HG02973 (cell line): ENCODE measurements around the gene TCF20.

Experiments
- ATAC-seq: cut with Tn5 transposase; IDR thresholded peaks from one replicate; pipeline ENCODE4 v1.9.1; 2021; ENCODE audit warnings: moderate library complexity; ENCODE audit not compliant: unreplicated experiment

The TCF20 gene

DNA sequence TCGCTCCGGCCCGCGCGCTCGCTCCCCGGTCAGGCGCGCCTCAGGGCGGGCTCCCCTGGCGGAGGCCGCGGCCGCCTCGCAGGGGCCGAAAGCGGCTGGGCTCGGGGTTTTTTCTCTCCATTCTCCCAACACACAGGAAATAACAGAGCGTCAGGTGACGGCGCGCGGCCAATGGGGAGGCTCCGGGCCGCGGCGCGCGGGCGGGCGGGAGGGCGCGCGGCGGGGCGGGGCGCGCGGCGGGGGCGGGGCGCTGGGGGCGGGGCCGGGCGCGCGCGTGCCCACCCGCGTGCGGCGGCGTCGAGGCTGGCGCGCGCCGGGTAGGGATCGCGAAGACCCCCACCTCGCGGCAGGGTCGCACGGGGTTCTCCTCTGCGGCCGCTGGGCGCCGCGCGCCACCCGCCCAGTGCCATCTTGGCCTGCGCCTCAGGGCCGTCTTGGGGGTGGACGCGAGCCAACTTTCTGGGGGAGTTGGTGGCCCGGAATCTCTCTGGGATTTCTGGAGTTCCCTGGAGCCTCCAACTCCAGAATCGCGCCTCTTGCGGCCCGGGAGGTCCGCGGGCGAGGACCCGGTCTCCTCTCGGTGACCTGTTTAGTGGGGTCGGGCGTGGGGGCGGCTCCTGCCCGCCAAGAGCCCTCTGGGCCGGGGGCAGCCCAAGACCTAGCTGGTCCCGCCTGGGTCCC lies at the start of gene TCF20:
TCF20 (minus strand) TSS at position 144 of the 681 bp plus-strand sequence. CDS start 55,348 bp downstream, outside the sequence.
- peak; percentile 51 for ATAC-seq

DNA sequence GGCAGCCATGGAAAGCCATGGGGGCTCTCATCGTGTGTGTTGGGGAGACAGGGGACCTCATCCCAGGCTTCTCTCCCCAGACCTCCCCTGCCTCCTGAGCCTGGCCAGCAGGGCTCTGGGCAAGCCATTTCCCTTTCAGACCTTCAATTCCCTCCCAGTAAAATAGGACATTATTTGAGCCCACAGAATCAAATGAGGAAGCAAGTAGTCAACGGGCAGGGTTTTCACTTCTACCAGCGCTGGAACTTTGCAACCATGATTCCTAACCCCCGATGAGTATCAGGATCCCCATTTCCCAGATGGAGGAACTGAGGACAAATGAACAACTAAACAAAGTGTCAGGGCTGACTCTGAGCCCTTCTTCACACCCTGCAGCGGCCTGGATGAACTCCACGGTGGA lies 48.9 kb upstream of the TCF20 start:
- no peak for ATAC-seq

DNA sequence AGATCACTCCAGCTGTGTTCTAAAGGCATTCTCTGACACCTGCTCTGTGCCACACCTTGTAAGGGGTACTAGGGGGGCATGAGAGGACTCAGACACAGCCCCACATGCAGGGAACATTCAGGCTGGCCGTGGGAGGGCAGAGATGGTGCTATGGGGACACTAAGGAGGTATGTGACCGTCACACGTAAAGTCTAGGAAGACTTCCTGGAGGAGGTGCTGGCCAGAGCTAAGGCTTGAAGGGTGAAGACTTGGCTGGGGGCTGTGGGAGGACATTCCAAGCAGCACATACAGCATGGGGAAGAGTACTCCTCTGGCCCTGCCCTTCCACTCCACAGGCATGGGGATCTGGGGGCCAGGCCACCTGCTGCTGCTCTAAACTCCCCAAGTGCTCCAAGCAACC lies 48.5 kb upstream of the TCF20 start:
- ATAC-seq = no peak

DNA sequence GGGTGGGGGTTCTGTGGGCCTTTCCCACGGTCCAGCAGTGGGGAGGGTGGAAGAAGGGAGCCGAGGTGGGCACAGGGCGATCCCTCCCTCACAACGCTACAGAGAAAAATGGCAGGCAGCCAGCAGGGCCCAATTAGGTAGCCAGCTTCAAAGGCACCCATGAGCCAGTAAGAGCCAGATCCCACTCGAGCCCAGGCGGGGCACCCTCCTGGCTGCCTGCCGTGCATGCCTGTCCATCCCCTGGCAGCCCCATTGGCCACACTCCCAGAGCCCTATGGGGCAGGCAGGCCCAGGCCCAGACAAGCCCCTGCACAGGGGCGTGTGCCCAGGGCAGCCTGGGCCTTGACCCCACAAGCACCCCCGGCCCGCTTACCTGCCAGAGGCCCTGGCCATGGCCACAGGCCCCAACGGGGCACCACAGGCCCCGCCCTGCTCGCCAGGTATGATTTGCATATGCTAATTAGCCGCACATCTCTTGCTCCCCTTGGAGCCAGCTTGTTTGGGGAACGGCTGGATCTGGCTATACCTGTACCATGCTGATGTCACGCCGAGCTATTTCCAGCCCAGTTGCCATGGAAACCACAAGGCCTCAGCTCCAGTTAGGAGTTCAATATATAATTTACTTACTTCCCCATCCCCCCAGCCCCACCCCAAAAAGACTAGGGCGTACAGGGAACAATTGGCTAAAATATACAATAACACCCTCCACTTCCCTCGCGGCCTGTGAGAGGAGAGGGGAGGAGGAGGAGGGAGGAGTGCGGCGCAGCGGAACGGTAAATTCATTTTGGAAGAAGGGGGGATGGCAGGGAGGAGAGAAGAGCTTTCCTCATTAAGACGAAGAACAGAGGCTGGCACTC lies 47.5 kb upstream of the TCF20 start:
- no peak for ATAC-seq

DNA sequence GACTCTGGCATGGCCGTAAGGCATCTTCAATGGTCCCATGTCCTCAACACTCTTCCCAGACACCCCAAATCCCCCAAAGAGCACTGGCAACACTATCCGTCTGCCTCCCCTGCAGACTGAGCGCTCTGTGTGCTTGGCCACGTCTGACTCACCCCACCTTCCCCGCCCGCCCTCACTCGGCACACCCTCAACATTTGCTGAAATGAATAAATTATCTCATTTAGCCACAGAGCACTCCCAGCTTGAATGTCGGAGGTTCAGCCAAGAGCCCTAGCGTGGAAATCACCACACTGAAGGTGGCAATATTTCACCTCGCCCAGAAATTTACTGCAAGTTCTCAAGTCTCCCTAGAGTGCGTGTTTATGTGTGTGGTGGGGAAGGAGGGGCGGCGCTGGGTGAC lies 46.6 kb upstream of the TCF20 start:
- ATAC-seq = no peak

DNA sequence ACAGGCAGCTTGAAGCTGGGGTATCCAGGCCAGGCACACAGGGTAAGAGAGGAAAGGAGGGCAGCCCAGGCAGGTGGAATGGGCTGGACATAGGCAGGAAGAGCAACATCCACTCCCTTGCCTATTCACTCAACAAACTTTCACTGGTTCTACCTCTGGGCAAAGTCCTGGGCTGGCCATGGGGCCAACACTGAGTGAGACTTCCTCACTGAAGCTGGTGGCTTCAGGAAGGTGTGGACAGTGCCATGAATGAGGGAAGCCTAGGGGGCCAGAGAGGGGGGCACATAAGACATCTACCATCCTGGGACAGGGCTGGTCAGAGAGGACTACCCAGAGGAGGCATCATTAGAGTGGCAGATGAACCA lies 44.9 kb upstream of the TCF20 start:
- ATAC-seq = no peak

DNA sequence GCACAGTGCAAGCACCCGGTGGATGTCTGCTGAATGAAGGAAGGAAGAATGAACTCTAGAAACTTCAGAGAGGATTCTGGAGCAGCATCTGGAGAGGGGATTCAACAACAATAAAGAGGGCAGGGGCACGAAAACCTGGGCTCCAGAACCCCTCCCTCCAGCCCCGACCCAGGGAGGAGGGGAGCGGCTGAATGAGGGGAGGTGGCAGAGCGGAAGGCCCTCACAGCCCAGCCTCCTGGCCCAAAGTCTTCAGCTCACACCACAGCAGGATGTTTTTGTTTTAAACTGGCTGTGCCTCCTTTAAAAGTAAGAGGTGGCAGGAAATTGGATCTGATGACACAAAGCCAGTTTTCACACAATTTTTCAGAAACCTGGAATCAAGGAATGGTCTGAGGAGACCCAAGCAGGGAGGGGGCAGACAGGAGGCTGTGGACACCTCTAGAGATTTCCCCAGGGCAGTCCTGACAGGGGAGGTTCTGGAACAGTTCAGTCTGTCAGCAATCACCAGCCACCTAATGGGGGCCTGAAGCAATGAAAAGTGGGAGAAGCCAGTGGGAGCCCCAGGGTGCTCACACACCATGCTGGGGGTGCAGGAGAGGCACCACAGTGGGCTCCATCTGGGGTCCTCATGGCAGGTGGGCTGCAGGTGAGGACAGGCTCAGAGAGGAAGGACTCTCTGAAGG lies 44.4 kb upstream of the TCF20 start:
- no peak for ATAC-seq

DNA sequence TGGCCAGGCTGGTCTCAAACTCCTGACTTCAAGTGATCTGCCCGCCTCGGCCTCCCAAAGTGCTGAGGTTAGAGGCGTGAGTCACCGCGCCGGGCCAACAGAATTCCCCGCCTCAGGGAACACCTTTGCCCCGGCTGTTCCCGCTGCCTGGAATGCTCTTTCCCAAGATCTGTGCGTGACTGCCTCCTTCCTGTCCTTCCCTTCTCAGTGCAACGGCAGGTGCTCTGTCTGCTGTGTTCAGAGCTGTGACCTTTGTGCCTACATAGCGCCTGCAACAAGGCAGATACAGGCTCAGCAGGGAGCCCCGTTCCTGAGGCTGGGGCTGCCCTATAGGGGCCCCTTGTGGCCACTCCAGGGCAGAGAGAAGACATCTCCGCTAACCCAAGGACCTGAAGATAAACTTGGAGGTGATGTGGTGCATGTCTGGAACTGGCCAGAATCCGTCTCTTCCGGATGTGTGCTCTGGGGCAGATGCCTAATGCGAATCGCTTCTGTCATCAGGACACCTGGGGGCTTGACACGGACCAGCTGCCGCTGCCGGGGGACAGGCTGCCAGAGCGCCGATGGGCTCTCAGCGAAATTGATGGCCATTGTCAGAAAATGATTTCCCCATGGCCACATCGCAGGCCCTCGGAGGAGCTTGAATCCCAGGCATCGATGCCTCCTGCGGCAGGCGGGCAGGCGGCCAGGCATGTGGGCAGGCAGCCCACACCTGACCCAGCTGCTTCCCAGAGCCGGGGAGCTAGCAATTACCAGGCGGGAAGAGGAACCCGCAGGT lies 43.5 kb upstream of the TCF20 start:
- no peak for ATAC-seq

DNA sequence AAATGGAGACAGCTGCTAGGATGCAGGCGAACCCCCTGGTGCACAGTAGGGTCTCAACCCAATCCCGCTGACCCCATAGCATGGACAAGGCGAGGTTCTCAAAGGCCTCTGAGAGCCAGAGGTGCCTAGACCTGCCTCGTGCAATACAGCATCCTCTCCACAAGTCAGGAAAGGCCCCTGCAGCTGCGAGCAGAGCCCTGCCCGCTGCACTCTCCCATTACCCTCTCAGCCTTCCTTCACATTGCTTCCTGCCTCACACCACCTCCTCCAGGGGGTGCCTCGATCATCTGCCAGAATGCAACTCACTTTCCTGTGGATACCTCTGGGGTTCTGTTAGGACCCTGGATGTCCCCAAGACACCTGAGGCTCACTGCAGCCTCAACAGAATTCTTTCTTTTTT lies 42.8 kb upstream of the TCF20 start:
- no peak for ATAC-seq

DNA sequence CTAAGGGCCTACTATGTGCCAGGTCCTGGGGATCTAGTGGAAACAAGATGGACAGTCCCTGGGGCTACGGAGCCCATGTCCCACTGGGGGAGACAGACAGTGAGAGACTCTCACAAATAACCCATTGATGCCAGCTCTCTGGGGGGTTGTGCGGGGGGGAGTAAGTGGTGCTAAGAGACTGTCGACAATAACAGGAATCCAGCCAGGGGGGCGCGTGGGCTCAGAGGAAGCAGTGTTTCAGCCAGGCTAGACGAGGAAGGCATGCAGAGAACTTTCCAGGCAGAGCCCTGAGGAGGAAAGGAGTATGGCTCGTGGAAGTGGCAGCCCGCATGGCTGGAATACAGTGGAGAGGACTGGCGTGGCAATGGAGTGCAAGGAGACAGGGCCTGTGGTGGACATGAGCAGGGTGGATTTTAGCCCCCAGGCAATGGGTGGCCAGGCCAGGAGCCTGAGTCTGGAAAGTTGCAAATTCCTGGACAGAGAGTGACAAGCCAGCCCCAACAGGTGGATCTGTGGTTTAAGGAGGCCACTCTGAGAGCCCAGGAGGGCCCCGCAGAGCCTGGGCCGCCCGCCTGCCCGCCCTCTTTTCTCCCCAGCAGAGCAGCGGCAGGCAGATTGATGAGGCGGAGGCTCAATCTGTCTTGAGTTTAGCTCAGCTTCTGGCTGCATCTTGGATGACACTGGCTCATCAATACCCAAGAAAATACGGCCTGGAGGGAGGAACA lies 40.0 kb upstream of the TCF20 start:
- no peak for ATAC-seq

DNA sequence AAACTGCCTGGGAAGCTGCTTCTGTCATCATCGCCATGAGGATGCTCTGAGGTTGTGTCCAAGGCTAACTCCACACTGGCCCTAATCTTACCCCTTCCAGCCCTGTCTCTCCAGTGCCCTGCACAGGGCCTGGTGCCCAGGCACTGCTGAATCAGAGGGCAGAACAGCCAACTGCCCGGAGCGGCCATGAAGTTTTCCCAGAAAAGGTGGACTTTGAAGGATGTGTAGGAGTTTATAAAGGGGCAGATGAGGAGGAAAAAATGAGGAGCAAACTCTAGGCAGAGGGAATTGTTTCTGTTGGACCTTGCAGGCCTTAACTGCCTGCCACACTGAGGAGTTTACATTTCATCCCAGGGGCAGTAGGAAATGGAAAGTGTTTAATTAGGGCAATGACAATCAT lies 39.4 kb upstream of the TCF20 start:
- no peak for ATAC-seq

DNA sequence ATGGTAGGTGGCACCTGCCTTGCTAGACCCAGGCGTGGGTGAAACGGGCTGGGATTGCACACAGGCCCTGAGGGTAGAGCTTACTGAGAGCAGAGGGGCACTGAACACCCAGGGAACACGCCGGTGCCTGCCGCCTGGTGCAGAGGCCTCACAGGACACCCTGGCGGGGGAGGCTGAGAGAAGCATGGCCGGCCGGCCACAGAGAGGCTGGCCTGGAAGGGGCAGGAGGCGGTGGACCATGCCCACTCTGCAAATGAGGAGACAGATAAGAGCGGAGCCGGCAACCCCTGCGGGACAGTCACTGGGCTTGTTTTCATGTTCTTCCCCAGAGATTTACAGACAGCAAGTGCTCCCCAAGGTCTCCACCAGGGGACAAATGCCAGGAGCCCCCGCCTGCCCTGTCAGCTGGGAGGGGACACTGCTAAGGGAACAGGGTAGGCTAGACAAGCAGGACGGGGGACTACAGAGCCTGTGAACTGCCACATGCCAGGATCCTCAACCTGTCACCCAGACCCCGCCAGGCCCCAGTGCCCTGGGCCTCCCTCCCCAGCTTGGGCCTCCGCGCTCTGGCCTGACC lies 38.5 kb upstream of the TCF20 start:
- no peak for ATAC-seq

DNA sequence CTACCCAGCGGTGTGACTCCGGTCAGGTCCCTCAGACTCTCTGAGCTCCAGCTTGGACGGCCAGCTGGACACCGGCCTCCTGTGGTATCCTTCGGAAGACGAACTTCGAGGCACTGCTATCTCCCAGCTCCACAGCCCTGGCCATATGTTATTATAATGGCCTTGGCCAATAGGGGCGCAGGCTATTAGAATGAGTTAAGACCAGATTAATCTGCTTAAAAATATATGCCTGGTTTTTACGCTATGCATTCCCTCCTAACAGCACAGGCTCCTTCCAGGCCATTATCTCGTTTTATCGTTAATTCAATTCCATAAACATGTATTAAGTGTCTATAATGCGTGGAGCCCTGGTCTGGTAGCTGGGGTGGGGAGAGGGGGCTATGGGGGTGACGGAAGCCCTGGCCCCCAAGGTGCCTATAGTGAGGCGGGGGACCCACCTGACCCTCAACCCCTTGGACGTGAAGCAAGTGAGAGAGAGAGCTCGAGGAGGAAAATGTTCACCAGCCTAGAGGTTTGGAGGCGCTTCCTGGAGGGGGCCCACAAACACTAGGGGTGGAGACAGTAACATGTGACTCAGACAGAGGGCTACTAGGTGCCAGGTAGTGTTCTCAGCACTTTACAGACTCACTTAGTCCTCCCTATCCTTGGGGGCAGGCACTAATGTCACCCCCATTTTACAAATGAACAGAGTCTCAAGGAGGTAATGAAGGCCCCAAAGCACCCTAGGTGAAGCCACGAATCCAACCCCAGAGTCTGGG lies 37.5 kb upstream of the TCF20 start:
- ATAC-seq = no peak

DNA sequence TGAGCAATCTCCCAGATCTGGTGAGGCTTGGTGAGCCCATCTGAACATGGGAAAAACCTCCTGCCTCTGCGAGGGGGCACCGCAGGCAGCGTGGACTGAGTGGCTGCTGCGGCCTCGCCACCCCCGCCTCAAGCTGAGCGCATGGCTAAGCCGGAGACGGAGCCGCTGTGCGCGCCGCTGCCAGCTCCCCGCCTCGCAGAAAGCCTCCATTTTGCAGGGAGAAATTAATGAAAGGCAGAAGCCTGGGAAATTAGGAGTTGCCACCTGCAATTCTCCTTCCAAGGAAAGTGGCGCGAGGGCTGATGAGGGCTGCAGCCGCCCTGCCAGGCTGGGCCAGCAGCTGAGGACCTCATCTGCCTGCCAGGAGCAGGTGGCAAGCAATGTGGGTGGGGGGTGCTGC lies 35.6 kb upstream of the TCF20 start:
- ATAC-seq = no peak

DNA sequence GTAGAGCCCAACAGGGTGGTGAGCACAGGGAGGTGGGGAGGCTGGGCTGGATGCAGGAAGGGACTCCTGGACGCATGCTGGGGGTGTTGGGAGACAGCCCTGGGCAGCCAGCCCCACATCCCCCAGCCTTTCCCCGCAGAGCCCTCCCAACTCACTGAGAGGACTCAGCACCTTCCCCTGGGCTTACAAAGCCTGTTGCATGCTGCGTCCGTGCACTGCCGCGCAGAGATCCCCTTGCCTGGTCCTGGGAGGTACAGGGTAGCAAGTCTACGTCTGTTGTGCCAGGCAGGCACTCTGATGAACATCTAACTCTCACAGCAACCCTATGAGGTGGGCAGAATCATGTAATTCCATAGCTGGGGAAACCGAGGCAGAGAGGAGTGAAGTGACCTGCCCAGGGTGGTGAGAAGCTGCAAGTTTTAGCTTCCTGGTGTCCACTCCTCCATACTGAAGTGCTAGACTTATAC lies 33.9 kb upstream of the TCF20 start:
- no peak for ATAC-seq

DNA sequence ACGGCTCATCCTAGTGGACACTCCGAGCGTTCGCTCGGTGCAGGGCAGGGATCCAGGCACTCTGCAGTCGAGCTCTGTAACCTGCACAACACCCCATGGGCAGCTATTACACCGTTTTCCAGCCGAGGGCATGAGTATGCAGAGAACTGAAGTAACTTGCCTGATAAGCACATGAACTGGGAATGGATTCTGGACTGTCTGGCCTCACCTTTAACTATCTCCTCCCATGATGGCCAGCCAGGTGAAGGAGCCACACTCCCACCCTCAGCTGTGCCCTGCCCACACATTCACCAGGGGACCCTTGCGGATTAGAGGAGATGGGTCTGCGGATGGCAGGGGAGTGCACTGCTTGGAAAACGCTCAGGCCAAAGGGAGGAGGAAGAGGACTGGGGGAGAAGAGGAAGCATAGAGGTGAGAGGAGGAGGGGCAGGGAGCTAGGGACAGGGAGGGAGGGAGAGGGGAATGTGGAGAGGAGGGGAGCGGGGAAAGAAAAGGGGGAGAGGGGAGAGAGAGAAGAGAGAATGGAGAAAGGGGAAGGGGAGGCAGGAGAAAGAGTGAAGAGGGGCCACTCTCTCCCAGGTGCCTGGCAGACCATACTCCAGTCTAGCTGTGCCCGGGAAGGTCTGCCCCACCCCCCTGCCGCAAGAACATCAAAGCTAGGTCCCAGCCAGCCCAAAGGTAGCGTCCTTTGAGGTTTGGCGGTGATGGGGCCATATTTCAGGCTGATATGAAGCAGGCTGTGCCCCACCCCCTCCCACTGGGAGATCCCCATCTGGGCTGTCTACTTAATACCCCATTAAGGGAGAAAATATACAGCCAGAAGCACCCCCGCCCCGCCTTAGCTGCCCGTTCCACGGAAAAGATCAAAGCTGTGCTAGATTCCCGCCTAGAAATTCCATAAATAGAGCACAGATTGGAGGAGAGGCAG lies 33.2 kb upstream of the TCF20 start:
- no peak for ATAC-seq

DNA sequence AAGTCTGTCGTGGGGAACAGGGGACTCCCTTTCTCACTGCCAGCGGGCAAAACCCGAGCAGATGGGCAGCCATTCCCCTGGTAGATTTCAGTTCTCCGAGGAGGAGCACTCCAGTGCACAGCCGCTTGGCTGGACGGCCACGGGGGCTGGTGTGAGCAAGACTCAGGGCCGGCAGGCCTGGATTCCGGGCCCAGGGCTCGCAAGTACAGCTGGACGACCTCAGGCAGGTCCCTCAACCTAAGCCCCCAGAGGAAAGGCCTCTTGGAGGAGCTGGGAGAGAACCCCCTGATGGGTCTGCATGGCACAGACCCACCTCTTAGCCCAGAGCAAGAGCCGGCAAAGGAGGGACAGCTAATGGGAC lies 31.3 kb upstream of the TCF20 start:
- ATAC-seq = no peak

DNA sequence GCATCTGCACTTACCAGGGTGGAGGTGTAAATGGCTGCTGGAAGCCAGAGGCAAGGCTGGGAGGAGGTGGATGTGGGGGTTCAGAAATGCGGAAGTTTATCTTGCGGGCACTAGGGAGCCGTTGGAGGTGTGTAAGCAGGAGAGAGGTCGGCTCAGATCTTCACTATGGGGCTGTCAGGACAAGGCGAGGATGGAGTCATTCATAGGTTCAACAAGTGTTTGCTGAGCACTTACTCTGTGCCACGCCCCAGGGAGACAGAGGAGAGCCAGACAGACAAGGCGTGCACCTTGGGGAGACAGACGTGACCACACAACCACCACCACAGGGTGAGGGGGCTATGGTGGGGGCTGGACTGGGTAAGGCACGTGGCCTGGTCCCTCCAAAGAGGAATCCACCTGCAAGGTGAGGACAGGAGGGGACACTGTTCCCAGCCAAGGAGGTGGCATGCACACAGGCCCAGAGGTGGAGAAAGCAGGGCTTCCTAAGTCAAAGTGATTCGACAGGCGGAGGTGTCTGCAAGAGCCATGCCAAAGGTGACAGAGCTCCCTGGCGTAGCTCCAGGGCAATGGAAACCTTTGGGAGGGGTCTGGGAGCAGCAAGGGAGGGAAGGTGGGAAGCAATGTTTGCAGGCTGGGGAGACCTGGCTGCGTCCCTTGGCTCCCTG lies 30.8 kb upstream of the TCF20 start:
- no peak for ATAC-seq
